ENCODE results near the gene GPC2.
A peak's percentile ranks its signal among the peaks of the same experiment; 100 is the strongest.
"Not testable (repeated sequence)": the region's sequence is repeated elsewhere in the genome, so short reads cannot be mapped to it uniquely, and the experiment has no call there.

The GPC2 gene

DNA sequence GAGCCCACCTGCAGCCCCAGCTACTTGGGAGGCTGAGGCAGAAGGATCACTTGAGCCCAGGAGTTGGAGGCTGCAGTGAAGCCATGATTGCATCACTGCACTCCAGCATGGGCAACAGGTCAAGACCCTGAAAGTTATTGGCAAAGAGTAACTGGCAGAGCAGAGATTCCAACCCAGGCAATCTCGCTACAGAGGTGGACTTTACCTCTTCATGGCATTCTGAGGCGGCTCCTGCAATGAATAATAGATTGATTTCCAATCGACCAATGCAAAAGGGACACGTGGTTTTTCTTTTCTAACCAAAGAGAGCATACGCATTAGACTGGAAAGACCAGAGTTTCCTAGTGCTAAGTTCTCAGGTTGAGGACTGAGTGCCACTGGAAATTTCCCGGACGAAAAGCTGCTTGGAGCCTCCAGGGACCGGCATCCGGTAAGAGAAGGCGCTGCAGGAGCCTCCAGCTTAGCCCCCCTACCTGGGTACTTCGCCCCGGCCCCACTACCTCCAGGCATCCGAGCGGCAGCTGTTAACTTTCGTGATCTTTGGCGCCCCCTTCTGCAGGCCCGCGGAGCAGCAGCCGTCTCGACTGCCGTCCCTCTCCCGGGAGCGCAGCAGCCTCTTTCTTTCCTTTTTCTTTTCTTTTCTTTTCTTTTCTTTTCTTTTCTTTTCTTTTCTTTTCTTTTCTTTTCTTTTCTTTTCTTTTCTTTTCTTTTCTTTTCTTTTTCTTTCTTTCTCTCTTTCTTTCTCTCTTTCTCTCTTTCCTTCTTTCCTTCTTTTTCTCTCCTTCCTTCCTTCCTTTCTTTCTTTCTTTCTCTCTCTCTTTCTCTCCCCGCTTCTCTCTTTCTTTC is 46.4 kb downstream of the GPC2 start:
- Histone ChIP-seq H3K4me3 (replicated peaks; ENCODE audit: insufficient read depth, low read length) (no peak overlapping the region), H3K27ac (replicated peaks) (no peak overlapping the region), H3K27me3 (ENCODE audit: insufficient read depth, poor library complexity, severe bottlenecking) (no peaks in the 10 kb centered on the region)
- DNase-seq (ENCODE audit: low read depth in 1 of 2, low spot score in 1 of 2): peak in 1 of 2 experiments; percentile 76
- TF ChIP-seq, protein P1, sequence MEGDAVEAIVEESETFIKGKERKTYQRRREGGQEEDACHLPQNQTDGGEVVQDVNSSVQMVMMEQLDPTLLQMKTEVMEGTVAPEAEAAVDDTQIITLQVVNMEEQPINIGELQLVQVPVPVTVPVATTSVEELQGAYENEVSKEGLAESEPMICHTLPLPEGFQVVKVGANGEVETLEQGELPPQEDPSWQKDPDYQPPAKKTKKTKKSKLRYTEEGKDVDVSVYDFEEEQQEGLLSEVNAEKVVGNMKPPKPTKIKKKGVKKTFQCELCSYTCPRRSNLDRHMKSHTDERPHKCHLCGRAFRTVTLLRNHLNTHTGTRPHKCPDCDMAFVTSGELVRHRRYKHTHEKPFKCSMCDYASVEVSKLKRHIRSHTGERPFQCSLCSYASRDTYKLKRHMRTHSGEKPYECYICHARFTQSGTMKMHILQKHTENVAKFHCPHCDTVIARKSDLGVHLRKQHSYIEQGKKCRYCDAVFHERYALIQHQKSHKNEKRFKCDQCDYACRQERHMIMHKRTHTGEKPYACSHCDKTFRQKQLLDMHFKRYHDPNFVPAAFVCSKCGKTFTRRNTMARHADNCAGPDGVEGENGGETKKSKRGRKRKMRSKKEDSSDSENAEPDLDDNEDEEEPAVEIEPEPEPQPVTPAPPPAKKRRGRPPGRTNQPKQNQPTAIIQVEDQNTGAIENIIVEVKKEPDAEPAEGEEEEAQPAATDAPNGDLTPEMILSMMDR (IDR thresholded peaks at IDR 0.05; ENCODE audit: insufficient read depth, low read length): peak; percentile 56
- TF ChIP-seq POLR2AphosphoS5 (IDR thresholded peaks at IDR 0.05; ENCODE audit: low read depth): no peak

DNA sequence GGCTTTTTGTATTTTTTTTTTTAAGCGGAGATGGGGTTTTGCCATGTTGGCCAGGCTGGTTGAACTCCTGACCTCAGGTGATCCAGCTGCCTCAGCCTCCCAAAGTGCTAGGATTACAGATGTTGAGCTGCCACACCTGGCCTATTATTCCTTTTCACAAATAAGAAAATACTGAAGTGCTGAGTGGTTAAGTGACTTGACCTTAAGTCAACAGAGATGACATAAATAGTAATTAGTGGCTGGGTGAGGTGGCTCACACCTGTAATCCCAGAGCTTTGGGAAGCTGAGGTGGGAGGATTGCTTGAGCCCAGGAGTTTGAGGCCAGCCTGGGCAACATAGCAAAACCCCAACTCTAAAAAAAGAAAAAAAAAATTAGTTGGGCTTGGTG is 47.0 kb downstream of the GPC2 start:
- H3K4me3 ChIP-seq (replicated peaks; ENCODE audit: insufficient read depth, low read length); DNase-seq (ENCODE audit: low read depth in 1 of 2, low spot score in 1 of 2); H3K27ac ChIP-seq (replicated peaks); H3K27me3 ChIP-seq (ENCODE audit: insufficient read depth, poor library complexity, severe bottlenecking): not testable (repeated sequence)

DNA sequence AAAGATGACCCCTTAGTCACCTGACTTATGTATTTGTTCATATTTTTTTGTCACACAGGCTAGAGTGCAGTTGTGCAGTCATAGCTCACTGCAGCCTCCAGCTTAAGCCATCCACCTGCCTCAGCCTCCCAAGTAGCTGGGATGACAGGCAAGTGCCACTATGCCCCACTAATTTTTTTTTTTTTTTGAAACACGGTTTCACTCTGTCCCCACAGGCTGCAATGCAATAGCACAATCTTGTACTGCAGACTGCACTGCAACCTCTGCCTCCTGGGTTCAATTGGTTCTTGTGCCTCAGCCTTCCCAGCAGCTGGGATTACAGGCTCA is 48.6 kb downstream of the GPC2 start:
- H3K27me3 ChIP-seq (ENCODE audit: insufficient read depth, poor library complexity, severe bottlenecking): no peaks in the 10 kb centered on the region
- H3K4me3 ChIP-seq (replicated peaks; ENCODE audit: insufficient read depth, low read length): no peak overlapping the region
- DNase-seq (ENCODE audit: low read depth in 1 of 2, low spot score in 1 of 2): no peak
- H3K27ac ChIP-seq (replicated peaks): no peak overlapping the region
- TF ChIP-seq SPI1 (IDR thresholded peaks at IDR 0.05; ENCODE audit: borderline replicate concordance, low read depth): no peak

DNA sequence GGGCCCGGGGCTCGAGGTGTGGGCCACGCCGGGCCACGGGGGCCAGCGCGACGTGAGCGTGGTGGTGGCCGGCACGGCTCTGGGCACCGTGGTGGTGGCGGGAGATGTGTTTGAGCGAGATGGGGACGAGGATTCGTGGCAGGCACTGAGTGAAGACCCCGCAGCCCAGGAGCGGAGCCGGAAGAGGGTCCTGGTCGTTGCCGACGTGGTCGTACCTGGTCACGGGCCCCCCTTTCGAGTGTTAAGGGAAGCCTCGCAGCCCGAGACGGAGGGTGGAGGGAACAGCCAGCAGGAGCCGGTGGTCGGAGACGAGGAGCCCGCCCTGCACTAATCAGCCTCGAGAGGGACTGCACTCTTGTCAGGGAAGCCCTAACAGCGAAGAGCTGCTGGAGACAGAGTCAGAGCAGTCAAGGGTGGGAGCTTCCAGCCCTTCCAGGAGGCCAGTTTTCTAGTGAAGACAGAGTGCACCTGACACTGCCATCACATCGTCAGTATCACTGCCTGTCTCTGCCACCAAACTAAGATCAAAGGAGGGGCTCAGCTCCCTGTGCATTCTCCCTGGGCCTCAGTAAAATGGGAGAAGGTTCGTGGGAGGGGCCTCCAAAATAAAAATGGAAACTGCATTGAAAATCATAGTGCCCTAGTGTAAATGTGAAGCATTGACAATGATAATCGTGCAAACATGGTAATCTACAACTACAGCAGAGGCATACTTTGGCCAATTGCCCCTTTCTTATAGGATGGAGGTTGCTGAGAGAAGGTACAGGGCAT is 49.1 kb downstream of the GPC2 start:
- DNase-seq (ENCODE audit: low read depth in 1 of 2, low spot score in 1 of 2): no peak
- TF ChIP-seq POLR2AphosphoS5 (IDR thresholded peaks at IDR 0.05; ENCODE audit: low read depth) (no peak), GABPA (IDR thresholded peaks at IDR 0.05; ENCODE audit: low read depth) (no peak), SPI1 (IDR thresholded peaks at IDR 0.05; ENCODE audit: borderline replicate concordance, low read depth) (no peak)
- TF ChIP-seq, protein P2, sequence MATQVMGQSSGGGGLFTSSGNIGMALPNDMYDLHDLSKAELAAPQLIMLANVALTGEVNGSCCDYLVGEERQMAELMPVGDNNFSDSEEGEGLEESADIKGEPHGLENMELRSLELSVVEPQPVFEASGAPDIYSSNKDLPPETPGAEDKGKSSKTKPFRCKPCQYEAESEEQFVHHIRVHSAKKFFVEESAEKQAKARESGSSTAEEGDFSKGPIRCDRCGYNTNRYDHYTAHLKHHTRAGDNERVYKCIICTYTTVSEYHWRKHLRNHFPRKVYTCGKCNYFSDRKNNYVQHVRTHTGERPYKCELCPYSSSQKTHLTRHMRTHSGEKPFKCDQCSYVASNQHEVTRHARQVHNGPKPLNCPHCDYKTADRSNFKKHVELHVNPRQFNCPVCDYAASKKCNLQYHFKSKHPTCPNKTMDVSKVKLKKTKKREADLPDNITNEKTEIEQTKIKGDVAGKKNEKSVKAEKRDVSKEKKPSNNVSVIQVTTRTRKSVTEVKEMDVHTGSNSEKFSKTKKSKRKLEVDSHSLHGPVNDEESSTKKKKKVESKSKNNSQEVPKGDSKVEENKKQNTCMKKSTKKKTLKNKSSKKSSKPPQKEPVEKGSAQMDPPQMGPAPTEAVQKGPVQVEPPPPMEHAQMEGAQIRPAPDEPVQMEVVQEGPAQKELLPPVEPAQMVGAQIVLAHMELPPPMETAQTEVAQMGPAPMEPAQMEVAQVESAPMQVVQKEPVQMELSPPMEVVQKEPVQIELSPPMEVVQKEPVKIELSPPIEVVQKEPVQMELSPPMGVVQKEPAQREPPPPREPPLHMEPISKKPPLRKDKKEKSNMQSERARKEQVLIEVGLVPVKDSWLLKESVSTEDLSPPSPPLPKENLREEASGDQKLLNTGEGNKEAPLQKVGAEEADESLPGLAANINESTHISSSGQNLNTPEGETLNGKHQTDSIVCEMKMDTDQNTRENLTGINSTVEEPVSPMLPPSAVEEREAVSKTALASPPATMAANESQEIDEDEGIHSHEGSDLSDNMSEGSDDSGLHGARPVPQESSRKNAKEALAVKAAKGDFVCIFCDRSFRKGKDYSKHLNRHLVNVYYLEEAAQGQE (IDR thresholded peaks at IDR 0.05; ENCODE audit: insufficient replicate concordance, low read depth): no peak
- TF ChIP-seq, protein P1 (IDR thresholded peaks at IDR 0.05; ENCODE audit: insufficient read depth, low read length): no peak
- H3K27me3 ChIP-seq (ENCODE audit: insufficient read depth, poor library complexity, severe bottlenecking): no peaks in the 10 kb centered on the region
- peak overlapping the region; percentile 83 for H3K4me3 ChIP-seq (replicated peaks; ENCODE audit: insufficient read depth, low read length)
- peak overlapping the region; percentile 96 for H3K27ac ChIP-seq (replicated peaks)

DNA sequence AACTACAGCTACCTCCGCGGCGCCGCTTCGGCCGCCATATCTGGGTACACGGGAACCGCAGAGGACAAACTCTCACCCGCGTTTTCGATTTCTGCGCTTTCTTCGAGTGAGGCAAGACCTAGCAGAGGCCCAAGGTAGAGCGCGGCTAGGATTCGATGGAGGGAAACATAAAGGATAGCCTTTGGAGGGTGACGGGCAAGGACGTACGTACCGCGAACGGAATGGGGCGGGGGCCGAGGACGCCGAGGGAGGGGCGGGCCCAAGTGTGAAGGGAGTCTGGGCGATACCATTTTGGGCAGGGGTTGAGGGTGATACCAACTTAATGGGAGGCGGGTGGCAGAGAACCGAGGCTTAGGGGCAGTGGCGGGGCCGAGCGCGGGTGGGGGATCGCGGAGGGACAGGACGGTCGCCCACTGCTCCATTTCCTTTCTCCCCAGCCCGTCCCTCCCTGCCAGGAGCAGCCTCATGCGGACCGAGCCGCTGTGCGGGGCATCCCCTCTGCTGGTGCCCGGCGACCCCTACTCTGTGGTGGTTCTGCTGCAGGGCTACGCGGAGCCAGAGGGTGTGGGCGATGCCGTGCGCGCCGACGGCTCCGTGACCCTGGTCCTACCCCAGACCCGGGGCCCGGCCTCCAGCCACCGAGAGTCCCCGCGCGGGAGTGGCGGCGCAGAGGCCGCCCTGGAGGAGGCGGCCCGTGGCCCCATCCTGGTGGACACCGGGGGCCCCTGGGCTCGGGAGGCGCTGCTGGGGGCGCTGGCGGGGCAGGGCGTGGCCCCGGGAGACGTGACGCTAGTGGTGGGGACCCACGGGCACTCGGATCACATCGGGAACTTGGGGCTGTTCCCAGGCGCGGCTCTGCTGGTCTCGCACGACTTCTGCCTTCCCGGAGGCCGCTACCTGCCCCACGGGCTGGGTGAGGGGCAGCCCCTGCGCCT is 50.0 kb downstream of the GPC2 start, which contains the start of gene MBLAC1:
Gene MBLAC1 (plus strand): TSS at position 37 of the 935 bp plus-strand sequence. CDS start 429 bp downstream, at position 466.
- Histone ChIP-seq H3K27ac (replicated peaks) (peak within 1 kb of the TSS; percentile 96), H3K4me3 (replicated peaks; ENCODE audit: insufficient read depth, low read length) (peak within 1 kb of the TSS; percentile 83), H3K27me3 (ENCODE audit: insufficient read depth, poor library complexity, severe bottlenecking) (no peaks in the 10 kb centered on the region)
- TF ChIP-seq, protein P2 (IDR thresholded peaks at IDR 0.05; ENCODE audit: insufficient replicate concordance, low read depth): peak; percentile 66
- TF ChIP-seq GABPA (IDR thresholded peaks at IDR 0.05; ENCODE audit: low read depth) (peak; percentile 35; the same call in 1 of the 2 replicates), POLR2AphosphoS5 (IDR thresholded peaks at IDR 0.05; ENCODE audit: low read depth) (peak; percentile 84), SPI1 (IDR thresholded peaks at IDR 0.05; ENCODE audit: borderline replicate concordance, low read depth) (no peak)
- TF ChIP-seq, protein P1 (IDR thresholded peaks at IDR 0.05; ENCODE audit: insufficient read depth, low read length): no peak
- peak; percentile 90 to 92 for DNase-seq (ENCODE audit: low read depth in 1 of 2, low spot score in 1 of 2)
